Endothelial cell (in vitro differentiated cells): Measurements from ENCODE around the gene ADH7. TPM values are rescaled to one million over a fixed set of nuclear protein-coding genes. Genes with fewer than 3 reads are reported as not detected.

Source experiments
- DNase-seq: peaks from one replicate; pipeline ENCODE4 v3.0.0; 2021; ENCODE audit warnings: low spot score
- H3K27ac Mint-ChIP-seq: one replicate; pipeline ENCODE4 v1.8.0; 2021; ENCODE audit warnings: mixed read lengths, inconsistent platforms; ENCODE audit not compliant: unreplicated experiment
- H3K27me3 Mint-ChIP-seq: one replicate; pipeline ENCODE4 v1.8.0; 2021; ENCODE audit warnings: mild to moderate bottlenecking, moderate library complexity, mixed read lengths, inconsistent platforms; ENCODE audit not compliant: unreplicated experiment
- H3K36me3 Mint-ChIP-seq: one replicate; pipeline ENCODE4 v1.8.0; 2021; ENCODE audit warnings: mild to moderate bottlenecking, low read depth, mixed read lengths, inconsistent platforms; ENCODE audit not compliant: unreplicated experiment
- H3K4me1 Mint-ChIP-seq: one replicate; pipeline ENCODE4 v1.8.0; 2021; ENCODE audit warnings: mild to moderate bottlenecking, mixed read lengths, inconsistent platforms; ENCODE audit not compliant: unreplicated experiment
- H3K4me3 Mint-ChIP-seq: one replicate; pipeline ENCODE4 v1.8.0; 2021; ENCODE audit warnings: mild to moderate bottlenecking, mixed read lengths, inconsistent platforms; ENCODE audit not compliant: unreplicated experiment
- H3K9me3 Mint-ChIP-seq: one replicate; pipeline ENCODE4 v1.8.0; 2021; ENCODE audit warnings: mixed read lengths, inconsistent platforms; ENCODE audit not compliant: unreplicated experiment
- total RNA-seq: library from RNA; stranded (reverse); fragmentation: NEBNext Ultra II Directional; extraction: Animal tissue kit (Norgen Biotek cat#: 25700); gene quantifications from one replicate; pipeline ENCODE4 v1.2.1, GENCODE V29; 2021; ENCODE audit not compliant: unreplicated experiment
- TF ChIP-seq, protein P1 (sequence below): fragments of 200-600 bp; sonication (generic); IDR thresholded peaks from one replicate; pipeline ENCODE4 v1.5.0; 2021; ENCODE audit warnings: antibody characterized with exemption; ENCODE audit not compliant: unreplicated experiment

The ADH7 gene
- total RNA-seq, 1 donor from 2014 or later, result not detected

DNA sequence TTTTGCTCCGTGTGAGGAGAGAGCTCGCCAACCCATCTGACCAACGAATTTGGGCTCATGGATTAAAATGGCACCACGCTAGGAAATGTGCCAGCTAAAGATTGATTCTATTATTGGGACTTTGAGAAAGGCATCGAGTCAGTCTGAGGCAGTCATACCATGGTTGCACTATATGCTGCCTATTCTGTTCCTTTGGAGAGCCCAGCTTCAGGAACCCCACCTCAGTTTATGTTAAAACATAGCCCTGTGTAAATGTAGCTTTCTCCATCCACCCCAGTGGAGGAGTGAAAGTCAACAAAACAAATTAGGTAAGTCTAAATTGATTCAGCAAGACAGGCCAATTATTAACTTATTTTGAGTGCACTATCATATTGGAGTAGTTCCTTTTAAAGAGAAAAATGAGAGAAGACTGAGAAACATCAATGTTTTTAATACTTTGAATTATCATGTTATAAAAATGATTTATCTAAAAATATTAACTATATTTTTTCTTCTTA lies 24.5 kb upstream of the ADH7 start:
- H3K9me3 Mint-ChIP-seq, result no peaks in the 10 kb centered on the region
- TF ChIP-seq, protein P1, sequence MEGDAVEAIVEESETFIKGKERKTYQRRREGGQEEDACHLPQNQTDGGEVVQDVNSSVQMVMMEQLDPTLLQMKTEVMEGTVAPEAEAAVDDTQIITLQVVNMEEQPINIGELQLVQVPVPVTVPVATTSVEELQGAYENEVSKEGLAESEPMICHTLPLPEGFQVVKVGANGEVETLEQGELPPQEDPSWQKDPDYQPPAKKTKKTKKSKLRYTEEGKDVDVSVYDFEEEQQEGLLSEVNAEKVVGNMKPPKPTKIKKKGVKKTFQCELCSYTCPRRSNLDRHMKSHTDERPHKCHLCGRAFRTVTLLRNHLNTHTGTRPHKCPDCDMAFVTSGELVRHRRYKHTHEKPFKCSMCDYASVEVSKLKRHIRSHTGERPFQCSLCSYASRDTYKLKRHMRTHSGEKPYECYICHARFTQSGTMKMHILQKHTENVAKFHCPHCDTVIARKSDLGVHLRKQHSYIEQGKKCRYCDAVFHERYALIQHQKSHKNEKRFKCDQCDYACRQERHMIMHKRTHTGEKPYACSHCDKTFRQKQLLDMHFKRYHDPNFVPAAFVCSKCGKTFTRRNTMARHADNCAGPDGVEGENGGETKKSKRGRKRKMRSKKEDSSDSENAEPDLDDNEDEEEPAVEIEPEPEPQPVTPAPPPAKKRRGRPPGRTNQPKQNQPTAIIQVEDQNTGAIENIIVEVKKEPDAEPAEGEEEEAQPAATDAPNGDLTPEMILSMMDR, result no peak
- H3K4me3 Mint-ChIP-seq, result no peak overlapping the region
- no peaks in the 10 kb centered on the region for H3K27me3 Mint-ChIP-seq
- no peak overlapping the region for H3K27ac Mint-ChIP-seq
- no peaks in the 10 kb centered on the region for H3K36me3 Mint-ChIP-seq
- H3K4me1 Mint-ChIP-seq, result peaks cover 7% of the 10 kb centered on the region
- no peak for DNase-seq

DNA sequence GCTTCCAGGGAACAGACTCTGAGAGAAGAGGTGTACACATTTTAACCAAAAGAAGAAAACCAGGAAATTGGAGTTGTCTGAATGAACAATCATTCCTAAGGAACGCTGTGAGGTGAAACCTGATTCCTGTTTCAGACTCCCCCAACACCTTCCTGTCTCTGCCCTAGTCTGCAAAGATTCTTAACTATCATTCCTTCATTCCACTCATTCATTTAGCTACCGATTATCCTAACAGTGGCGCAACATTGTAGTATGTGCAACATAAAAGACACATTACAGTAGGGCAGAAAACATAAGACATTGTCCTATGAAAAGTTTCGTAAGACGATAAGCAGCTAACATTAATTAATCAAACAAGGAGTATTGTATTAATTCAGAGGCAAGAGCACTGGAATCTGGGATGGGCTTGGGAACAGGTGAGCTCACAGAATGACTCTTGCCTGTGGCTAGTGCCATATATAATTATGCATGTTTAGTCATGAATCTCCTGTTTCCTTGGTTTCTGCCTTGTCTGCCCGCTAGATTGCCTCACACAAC lies 23.8 kb upstream of the ADH7 start:
- H3K4me1 Mint-ChIP-seq, result peaks cover 7% of the 10 kb centered on the region
- H3K9me3 Mint-ChIP-seq, result no peaks in the 10 kb centered on the region
- DNase-seq, result no peak
- TF ChIP-seq, protein P1, result no peak
- H3K27ac Mint-ChIP-seq, result no peak overlapping the region
- no peak overlapping the region for H3K4me3 Mint-ChIP-seq
- no peaks in the 10 kb centered on the region for H3K36me3 Mint-ChIP-seq
- no peaks in the 10 kb centered on the region for H3K27me3 Mint-ChIP-seq

DNA sequence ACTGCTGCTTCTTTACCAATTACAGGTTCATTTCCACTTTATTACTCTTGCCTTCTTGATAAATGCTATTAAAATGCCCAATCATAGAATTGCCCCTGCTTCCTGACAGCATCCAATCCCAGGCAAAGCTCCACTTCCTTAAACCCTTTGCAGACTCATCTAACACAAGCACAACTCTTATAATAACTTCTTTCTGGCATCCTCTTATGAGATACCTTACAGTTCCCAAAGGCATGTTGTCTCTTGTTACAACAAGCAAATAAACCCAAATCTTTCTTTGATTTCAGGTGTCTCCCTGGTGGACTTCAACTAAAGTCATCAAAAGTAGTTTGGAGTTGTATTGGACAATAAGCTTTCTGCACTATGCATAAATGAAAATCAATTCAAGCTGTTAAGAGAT lies 22.5 kb upstream of the ADH7 start:
- no peaks in the 10 kb centered on the region for H3K9me3 Mint-ChIP-seq
- H3K4me3 Mint-ChIP-seq, result no peak overlapping the region
- TF ChIP-seq, protein P1, result no peak
- no peaks in the 10 kb centered on the region for H3K36me3 Mint-ChIP-seq
- DNase-seq, result no peak
- H3K4me1 Mint-ChIP-seq, result peaks cover 7% of the 10 kb centered on the region
- H3K27me3 Mint-ChIP-seq, result no peaks in the 10 kb centered on the region
- no peak overlapping the region for H3K27ac Mint-ChIP-seq

DNA sequence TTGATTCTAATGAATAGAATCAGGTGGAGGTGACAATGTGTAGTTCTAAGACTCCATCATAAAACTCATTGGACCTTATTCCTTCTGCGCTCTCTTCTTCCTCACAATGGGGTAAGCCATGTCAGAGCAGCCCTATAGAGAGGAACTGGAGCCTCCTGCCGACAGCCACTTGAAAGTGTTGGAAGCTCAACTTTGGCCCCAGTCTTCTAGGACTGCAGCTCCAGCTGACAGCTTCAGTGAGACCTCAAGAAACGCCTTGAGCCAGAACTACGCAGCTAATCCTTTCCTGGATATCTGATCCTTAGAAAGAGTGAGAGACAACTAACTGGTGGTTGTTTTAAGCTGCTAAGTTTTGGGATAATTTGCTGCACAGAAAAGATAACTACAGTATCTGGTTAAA lies 22.1 kb upstream of the ADH7 start:
- no peaks in the 10 kb centered on the region for H3K27me3 Mint-ChIP-seq
- TF ChIP-seq, protein P1, result no peak
- H3K9me3 Mint-ChIP-seq, result no peaks in the 10 kb centered on the region
- no peak overlapping the region for H3K4me3 Mint-ChIP-seq
- H3K36me3 Mint-ChIP-seq, result no peaks in the 10 kb centered on the region
- no peak overlapping the region for H3K27ac Mint-ChIP-seq
- DNase-seq, result no peak
- H3K4me1 Mint-ChIP-seq, result peaks cover 7% of the 10 kb centered on the region

DNA sequence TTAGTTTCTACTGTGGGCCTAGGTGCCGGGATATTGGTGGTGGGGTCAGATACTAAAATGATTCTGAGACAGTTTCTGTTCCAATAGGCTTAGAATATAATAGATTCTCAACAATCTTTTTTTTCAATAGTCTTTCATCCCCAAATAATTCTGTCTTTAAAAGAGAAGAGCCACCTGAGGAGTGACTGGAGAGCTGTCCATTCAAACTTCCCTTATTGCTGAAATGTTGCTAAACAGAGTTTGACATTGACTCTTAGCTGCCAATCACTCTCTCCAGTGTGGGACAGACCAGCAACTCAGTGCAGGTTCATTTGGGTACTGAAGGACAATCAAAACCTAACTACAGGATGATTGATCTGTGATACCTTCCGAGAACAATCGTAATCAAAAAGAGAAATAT lies 12.4 kb upstream of the ADH7 start:
- TF ChIP-seq, protein P1, result no peak
- no peaks in the 10 kb centered on the region for H3K36me3 Mint-ChIP-seq
- H3K9me3 Mint-ChIP-seq, result no peaks in the 10 kb centered on the region
- peaks cover 1% of the 10 kb centered on the region for H3K27me3 Mint-ChIP-seq
- no peak for DNase-seq
- no peak overlapping the region for H3K4me3 Mint-ChIP-seq
- no peak overlapping the region for H3K27ac Mint-ChIP-seq
- H3K4me1 Mint-ChIP-seq, result no peaks in the 10 kb centered on the region
